ELR (cell line): ENCODE data around the gene MAST4.

Source experiments
- DNase-seq: peaks from one replicate; pipeline ENCODE4 v3.0.0-alpha.2; 2015; ENCODE audit warnings: low read depth

Gene MAST4

GRCh38 chr5:67019065-67019845 is 423.1 kb downstream of the MAST4 start:
- DNase-seq = no peak

- DNase-seq = no peak
These were observed 424.0 kb downstream of the MAST4 start for GRCh38 chr5:67020096-67020615.

DNA sequence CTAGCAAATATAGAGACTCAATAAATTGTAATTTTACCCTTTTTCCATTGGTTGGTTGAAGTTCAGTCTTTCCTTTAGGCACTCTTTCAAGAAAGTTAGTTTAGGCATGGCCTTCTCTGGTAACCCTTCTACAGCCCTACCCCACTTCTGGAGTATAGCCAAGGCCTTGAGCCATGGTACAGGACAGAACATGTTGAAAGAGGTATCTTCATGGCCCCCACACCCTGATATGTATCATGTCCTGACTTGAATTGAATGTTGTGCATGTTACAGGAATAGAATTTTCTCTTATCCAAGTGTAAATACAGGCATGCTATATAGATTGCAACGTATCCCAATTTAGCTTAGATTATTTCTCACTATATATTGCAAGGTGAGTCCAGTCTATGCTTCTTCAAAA is 424.8 kb downstream of the MAST4 start:
- DNase-seq = no peak

DNA sequence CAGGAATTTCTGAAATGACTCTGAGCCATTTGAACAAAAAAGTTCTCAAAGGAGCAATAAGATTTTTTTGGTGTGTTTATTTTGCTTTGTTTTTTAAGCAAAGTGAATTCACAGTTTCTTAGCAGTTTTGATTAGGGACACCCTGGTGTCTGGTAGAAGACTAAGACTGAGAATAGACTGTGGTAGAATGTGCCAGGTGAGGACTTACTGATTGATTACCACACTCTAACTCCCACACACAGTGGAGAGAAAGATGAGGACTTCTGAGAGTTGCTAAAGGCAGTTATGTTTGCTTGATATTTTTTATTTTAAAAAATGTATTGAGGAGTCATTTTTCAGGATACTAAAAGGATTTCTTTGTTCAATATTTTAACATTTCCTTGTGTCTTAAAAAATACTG is 425.3 kb downstream of the MAST4 start:
- DNase-seq = no peak

DNA sequence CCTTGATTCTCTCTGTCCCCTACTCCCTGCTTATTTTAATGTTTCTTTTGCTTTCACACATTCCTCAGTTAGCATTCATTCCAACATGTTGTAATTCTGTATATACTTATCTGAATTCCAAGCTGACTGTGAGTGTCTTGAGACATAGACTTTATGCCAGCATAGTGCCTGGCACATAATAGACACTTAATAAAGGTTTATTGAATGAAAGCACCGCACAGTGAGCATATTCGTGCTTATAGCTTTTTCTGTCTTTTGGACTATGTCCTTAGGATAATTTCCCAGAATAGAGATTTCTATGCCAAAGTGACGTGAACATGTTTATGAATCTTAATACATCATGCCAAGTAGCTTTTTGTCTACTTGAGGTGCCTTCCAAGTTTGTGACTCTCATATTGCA is 425.8 kb downstream of the MAST4 start:
- no peak for DNase-seq

DNA sequence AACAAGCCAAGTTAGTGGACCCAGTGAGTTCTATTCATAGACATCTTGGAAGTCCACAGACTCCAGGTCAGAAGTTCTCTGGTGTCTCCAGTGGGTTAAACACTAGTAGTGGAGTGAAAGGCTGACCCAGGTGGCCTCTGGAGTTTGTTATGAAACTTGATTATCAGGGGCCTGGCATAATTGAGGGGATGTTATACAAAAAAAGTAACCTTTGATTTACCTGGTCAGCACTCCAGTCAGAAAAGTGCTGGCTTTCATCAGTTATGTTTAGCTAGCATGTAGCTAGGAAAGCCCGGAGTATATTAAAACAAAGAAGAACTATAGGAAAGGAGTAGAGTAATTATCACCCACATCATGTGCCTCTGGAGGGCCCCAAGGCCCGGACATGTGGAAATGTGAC is 429.3 kb downstream of the MAST4 start:
- DNase-seq = no peak

- no peak for DNase-seq
These were observed 430.1 kb downstream of the MAST4 start for GRCh38 chr5:67026278-67026677.

- no peak for DNase-seq
These were observed 431.0 kb downstream of the MAST4 start for GRCh38 chr5:67027171-67027570.

DNA sequence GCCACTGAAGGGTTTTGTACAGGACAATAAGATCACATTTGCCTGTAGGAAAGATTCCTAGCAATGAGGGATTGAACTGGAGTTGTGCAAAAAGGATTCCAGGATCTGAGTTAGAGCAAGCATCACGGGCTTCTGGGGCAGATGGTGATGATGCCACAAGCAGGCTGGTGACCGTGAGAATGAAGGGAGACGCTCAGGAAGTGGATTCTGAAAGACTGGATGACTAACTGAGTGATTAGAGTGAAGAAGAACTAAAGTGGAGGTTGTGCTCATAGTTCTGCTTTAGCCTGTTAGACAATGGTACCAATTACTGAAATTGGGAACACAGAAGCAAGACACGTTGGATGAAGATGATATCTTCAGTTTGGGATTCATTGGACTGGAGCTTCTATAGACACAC is 432.2 kb downstream of the MAST4 start:
- peak; percentile 38 for DNase-seq

- DNase-seq = no peak
These were observed 432.7 kb downstream of the MAST4 start for GRCh38 chr5:67028941-67029340.

DNA sequence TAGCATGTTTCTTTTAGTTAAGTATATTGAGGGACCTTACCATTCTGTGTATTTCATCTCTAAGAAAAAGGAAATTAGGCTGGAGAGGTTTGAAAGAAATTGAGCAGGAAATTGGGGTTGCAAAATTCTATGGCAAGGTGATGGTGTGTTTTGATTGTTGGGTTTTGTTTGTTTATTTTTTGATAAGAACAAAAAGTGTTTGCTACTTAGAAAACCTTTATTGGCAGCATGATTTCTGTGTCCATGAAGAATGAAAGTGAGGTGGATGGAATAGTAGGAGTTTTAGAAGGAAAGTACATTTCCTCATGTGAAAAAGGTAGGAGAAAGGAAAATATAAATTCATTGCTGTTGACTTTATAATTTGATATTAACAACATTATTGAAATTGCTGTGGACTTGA is 433.3 kb downstream of the MAST4 start:
- no peak for DNase-seq

GRCh38 chr5:67030289-67031056 is 434.3 kb downstream of the MAST4 start:
- DNase-seq = peak; percentile 42

DNA sequence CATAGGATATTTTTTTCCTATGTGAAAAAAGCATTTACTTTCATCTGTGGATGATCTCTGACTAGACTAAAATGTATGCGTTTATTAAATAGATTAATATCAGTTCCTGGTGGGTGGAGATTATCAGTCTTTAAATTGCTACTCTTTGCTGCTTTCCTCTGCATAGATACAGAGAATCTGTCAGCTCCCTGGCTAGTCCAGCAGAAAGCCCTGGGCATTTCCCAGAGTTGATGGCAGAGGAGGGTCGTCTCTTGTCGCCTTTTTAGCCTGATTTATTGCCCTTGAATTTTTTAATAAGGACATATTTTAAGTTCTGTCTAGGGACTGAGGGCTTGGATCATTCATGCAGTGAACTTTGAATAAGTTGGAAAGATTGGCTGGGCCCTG is 434.9 kb downstream of the MAST4 start:
- no peak for DNase-seq

- DNase-seq = no peak
These were observed 435.5 kb downstream of the MAST4 start for GRCh38 chr5:67031692-67032091.

DNA sequence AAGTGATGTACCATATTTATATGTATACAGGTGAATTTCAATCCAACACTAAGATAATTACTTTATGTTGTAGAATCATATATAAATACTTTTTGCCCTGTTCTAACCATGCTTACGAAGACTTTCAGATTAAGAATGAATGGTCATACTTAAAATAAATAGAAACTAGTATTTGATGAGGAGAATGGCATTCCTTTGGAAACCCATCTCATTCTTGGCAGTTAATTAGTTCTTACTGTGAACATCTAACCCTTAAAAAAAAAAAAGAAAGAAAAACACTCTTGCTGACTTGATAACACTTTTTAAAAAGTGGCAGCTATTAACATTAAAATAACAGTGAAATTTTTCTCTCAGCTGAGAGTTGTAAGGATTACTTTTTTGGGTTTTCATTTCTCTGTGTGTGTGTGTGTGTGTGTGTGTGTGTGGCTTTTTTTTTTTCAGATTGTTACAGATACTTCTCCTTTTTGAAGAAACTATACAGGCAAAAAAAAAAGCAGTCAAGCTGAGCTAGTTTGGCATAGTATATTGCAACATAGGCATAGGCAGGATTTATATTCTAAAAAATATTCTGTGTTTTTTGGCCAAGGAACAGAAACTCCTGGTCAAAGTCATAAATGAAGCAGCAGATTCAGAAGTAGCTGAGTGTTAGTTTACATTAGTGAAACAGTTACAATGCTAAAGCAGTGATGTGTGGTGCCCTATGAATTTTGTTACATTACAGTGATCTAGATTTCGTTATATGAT is 436.9 kb downstream of the MAST4 start:
- no peak for DNase-seq

GRCh38 chr5:67033880-67034651 is 437.9 kb downstream of the MAST4 start:
- no peak for DNase-seq

DNA sequence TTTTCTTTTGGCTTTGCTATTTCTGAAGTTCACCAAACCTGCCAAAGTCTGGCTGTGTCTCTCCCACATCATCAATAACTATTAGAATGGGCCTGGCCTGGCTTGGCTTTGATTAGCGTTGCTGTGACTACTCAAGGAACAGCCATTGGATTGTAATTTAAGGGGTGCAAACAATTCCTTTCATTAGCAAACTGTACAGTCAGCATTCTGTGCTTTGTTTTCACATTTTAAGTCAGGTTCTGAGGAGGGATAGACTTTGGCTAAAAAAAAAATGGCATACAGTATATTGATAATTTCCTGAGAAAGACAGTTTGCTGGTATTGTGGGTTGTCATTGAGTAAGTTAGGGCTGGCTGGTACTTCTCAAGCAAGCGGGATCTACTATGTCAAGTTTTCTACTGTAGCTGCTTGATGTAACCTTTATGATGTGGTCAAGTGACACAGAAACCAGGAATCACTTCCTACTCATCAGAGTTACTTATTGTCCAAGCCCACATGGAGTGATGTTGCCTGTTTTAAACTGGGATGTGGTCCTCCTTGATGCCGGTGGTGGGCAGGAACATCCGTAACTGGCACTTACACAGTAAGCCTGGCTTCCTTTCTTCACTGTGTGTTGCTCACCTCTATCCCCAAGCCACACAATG is 439.0 kb downstream of the MAST4 start:
- no peak for DNase-seq

- DNase-seq = peak; percentile 13
These were observed 441.0 kb downstream of the MAST4 start for GRCh38 chr5:67037171-67037570.

DNA sequence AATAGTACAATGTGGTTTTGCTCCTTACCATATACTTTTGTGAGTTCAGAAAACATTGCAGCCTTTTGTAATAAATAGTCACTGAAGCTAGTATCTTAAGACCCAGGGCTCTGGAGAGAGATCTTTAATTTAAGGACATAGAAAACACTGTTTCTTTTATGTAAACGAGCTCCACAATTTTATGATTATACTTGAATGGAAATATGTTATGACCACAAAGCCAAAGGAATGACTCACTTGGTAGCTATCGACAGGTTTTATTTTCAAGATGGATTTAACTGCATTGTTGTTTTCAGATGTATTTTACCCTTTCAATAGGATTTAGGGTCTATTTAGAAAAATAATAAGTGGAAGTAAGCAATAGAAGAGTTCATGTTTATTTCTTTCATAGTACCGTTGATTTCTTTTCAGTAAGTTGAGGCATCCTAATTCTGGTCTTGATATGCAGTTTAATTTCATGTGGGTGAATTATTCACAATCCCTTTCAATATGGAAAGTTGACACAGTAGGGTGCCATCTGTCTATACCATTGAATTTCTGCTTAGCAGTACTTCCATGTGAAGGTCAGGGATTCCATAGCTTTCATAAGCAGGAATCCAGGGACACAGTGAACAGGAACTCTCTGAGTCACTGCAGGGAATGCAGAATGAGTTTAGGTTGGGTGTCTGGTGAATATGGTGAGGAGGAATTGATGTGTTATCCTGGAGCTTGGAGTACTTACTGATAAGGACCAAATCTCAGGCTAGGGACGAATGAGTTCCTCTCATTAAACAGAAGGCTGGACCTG is 442.8 kb downstream of the MAST4 start:
- peak; percentile 80 for DNase-seq

GRCh38 chr5:67042176-67043003 is 446.2 kb downstream of the MAST4 start:
- no peak for DNase-seq
